ENCODE data around the gene PARVG. TPM values are rescaled to one million over a fixed set of nuclear protein-coding genes. Genes with fewer than 3 reads are reported as not detected.

PARVG gene
- total RNA-seq, 3 donors from 2014 or later, result 32.5 to 39.9 (median 39.3) TPM

GRCh38 chr22:44145544-44145943 lies 35.2 kb upstream of the PARVG start:
- no peak overlapping the region for H3K4me3 Mint-ChIP-seq
- H3K36me3 Mint-ChIP-seq (ENCODE audit: insufficient read depth), result no peaks in the 10 kb centered on the region
- no peak for ATAC-seq
- no peaks in the 10 kb centered on the region for H3K9me3 Mint-ChIP-seq
- H3K4me1 Mint-ChIP-seq (ENCODE audit: low read depth), result no peaks in the 10 kb centered on the region
- no peaks in the 10 kb centered on the region for H3K27me3 Mint-ChIP-seq (ENCODE audit: low read depth)
- no peak for DNase-seq

- H3K4me1 Mint-ChIP-seq (ENCODE audit: low read depth), result no peaks in the 10 kb centered on the region
- no peak for DNase-seq
Observed at GRCh38 chr22:44146088-44146861, 34.5 kb upstream of the PARVG start.

GRCh38 chr22:44147008-44147645 lies 33.6 kb upstream of the PARVG start:
- Mint-ChIP-seq H3K4me1 (ENCODE audit: low read depth) (no peaks in the 10 kb centered on the region), H3K4me3 (no peak overlapping the region), H3K27me3 (ENCODE audit: low read depth) (no peaks in the 10 kb centered on the region), H3K36me3 (ENCODE audit: insufficient read depth) (no peaks in the 10 kb centered on the region), H3K9me3 (no peaks in the 10 kb centered on the region)
- DNase-seq (no peak), ATAC-seq (no peak)

More at GRCh38 chr22:44146088-44146861, 34.5 kb upstream of the PARVG start:
- no peak for ATAC-seq
- Mint-ChIP-seq H3K36me3 (ENCODE audit: insufficient read depth) (no peaks in the 10 kb centered on the region), H3K4me3 (no peak overlapping the region), H3K27me3 (ENCODE audit: low read depth) (no peaks in the 10 kb centered on the region), H3K9me3 (no peaks in the 10 kb centered on the region)

- Mint-ChIP-seq H3K4me3 (no peak overlapping the region), H3K27me3 (ENCODE audit: low read depth) (no peaks in the 10 kb centered on the region), H3K36me3 (ENCODE audit: insufficient read depth) (no peaks in the 10 kb centered on the region), H3K9me3 (no peaks in the 10 kb centered on the region), H3K4me1 (ENCODE audit: low read depth) (no peaks in the 10 kb centered on the region)
- no peak for DNase-seq
- ATAC-seq, result no peak
Observed at GRCh38 chr22:44147821-44148574, 32.7 kb upstream of the PARVG start.

- H3K27me3 Mint-ChIP-seq (ENCODE audit: low read depth), result no peaks in the 10 kb centered on the region
- no peak for DNase-seq
- no peaks in the 10 kb centered on the region for H3K9me3 Mint-ChIP-seq
- H3K4me1 Mint-ChIP-seq (ENCODE audit: low read depth), result no peaks in the 10 kb centered on the region
- no peak for ATAC-seq
- H3K36me3 Mint-ChIP-seq (ENCODE audit: insufficient read depth), result no peaks in the 10 kb centered on the region
- no peak overlapping the region for H3K4me3 Mint-ChIP-seq
Observed at GRCh38 chr22:44151676-44152075, 29.0 kb upstream of the PARVG start.

- no peaks in the 10 kb centered on the region for H3K27me3 Mint-ChIP-seq (ENCODE audit: low read depth)
- no peak for ATAC-seq
- no peaks in the 10 kb centered on the region for H3K9me3 Mint-ChIP-seq
- DNase-seq, result no peak
- no peaks in the 10 kb centered on the region for H3K4me1 Mint-ChIP-seq (ENCODE audit: low read depth)
- H3K36me3 Mint-ChIP-seq (ENCODE audit: insufficient read depth), result no peaks in the 10 kb centered on the region
- H3K4me3 Mint-ChIP-seq, result no peak overlapping the region
Observed at GRCh38 chr22:44153710-44154109, 27.0 kb upstream of the PARVG start.

- peak in 1 of 2 donors; percentile 14 for ATAC-seq
- Mint-ChIP-seq H3K36me3 (ENCODE audit: insufficient read depth) (no peaks in the 10 kb centered on the region), H3K4me3 (no peak overlapping the region)
Observed at GRCh38 chr22:44154436-44154942, 26.2 kb upstream of the PARVG start.

GRCh38 chr22:44155115-44155514 lies 25.6 kb upstream of the PARVG start:
- H3K4me1 Mint-ChIP-seq (ENCODE audit: low read depth), result no peaks in the 10 kb centered on the region
- no peaks in the 10 kb centered on the region for H3K36me3 Mint-ChIP-seq (ENCODE audit: insufficient read depth)
- DNase-seq, result no peak
- peak in 1 of 2 donors; percentile 18 for ATAC-seq
- H3K27me3 Mint-ChIP-seq (ENCODE audit: low read depth), result no peaks in the 10 kb centered on the region
- no peak overlapping the region for H3K4me3 Mint-ChIP-seq
- no peaks in the 10 kb centered on the region for H3K9me3 Mint-ChIP-seq

More at GRCh38 chr22:44154436-44154942, 26.2 kb upstream of the PARVG start:
- no peaks in the 10 kb centered on the region for H3K4me1 Mint-ChIP-seq (ENCODE audit: low read depth)
- no peak for DNase-seq
- no peaks in the 10 kb centered on the region for H3K27me3 Mint-ChIP-seq (ENCODE audit: low read depth)
- H3K9me3 Mint-ChIP-seq, result no peaks in the 10 kb centered on the region

- DNase-seq, result no peak
- no peak for ATAC-seq
- H3K4me1 Mint-ChIP-seq (ENCODE audit: low read depth), result no peaks in the 10 kb centered on the region
- H3K36me3 Mint-ChIP-seq (ENCODE audit: insufficient read depth), result no peaks in the 10 kb centered on the region
- no peaks in the 10 kb centered on the region for H3K27me3 Mint-ChIP-seq (ENCODE audit: low read depth)
- H3K9me3 Mint-ChIP-seq, result no peaks in the 10 kb centered on the region
- no peak overlapping the region for H3K4me3 Mint-ChIP-seq
Observed at GRCh38 chr22:44157916-44158618, 22.7 kb upstream of the PARVG start.

GRCh38 chr22:44158816-44159215 lies 21.9 kb upstream of the PARVG start:
- no peak for DNase-seq
- Mint-ChIP-seq H3K27me3 (ENCODE audit: low read depth) (no peaks in the 10 kb centered on the region), H3K9me3 (no peaks in the 10 kb centered on the region), H3K36me3 (ENCODE audit: insufficient read depth) (no peaks in the 10 kb centered on the region), H3K4me3 (no peak overlapping the region), H3K4me1 (ENCODE audit: low read depth) (no peaks in the 10 kb centered on the region)
- ATAC-seq, result no peak

- H3K9me3 Mint-ChIP-seq, result no peaks in the 10 kb centered on the region
- DNase-seq, result no peak
- H3K36me3 Mint-ChIP-seq (ENCODE audit: insufficient read depth), result no peaks in the 10 kb centered on the region
- H3K4me3 Mint-ChIP-seq, result no peak overlapping the region
- no peaks in the 10 kb centered on the region for H3K27me3 Mint-ChIP-seq (ENCODE audit: low read depth)
- ATAC-seq, result no peak
- no peaks in the 10 kb centered on the region for H3K4me1 Mint-ChIP-seq (ENCODE audit: low read depth)
Observed at GRCh38 chr22:44159221-44159620, 21.5 kb upstream of the PARVG start.

- no peaks in the 10 kb centered on the region for H3K9me3 Mint-ChIP-seq
- ATAC-seq, result no peak
Observed at GRCh38 chr22:44159811-44160210, 20.9 kb upstream of the PARVG start.

GRCh38 chr22:44160421-44160820 lies 20.3 kb upstream of the PARVG start:
- Mint-ChIP-seq H3K27me3 (ENCODE audit: low read depth) (no peaks in the 10 kb centered on the region), H3K4me1 (ENCODE audit: low read depth) (no peaks in the 10 kb centered on the region), H3K36me3 (ENCODE audit: insufficient read depth) (no peaks in the 10 kb centered on the region), H3K9me3 (no peaks in the 10 kb centered on the region), H3K4me3 (no peak overlapping the region)
- no peak for ATAC-seq
- no peak for DNase-seq

More at GRCh38 chr22:44159811-44160210, 20.9 kb upstream of the PARVG start:
- Mint-ChIP-seq H3K4me1 (ENCODE audit: low read depth) (no peaks in the 10 kb centered on the region), H3K36me3 (ENCODE audit: insufficient read depth) (no peaks in the 10 kb centered on the region), H3K4me3 (no peak overlapping the region), H3K27me3 (ENCODE audit: low read depth) (no peaks in the 10 kb centered on the region)
- no peak for DNase-seq

GRCh38 chr22:44161673-44162072 lies 19.1 kb upstream of the PARVG start:
- H3K36me3 Mint-ChIP-seq (ENCODE audit: insufficient read depth), result no peaks in the 10 kb centered on the region
- ATAC-seq (no peak), DNase-seq (no peak)
- H3K9me3 Mint-ChIP-seq, result no peaks in the 10 kb centered on the region
- no peak overlapping the region for H3K4me3 Mint-ChIP-seq
- no peaks in the 10 kb centered on the region for H3K27me3 Mint-ChIP-seq (ENCODE audit: low read depth)
- H3K4me1 Mint-ChIP-seq (ENCODE audit: low read depth), result no peaks in the 10 kb centered on the region

Data from activated T-cell treated with anti-CD3 and anti-CD28 coated beads, Interleukin-2, amount 50 U/mL, for 4 hours (primary cell).